CD14-positive monocyte (primary cell): ENCODE results near the gene SPIB. TPM values are rescaled to one million over a fixed set of nuclear protein-coding genes. Genes with fewer than 3 reads are reported as not detected.

ENCODE experiments used
- DNase-seq, 3 donors: peaks; one replicate each; pipeline ENCODE4 v3.0.0-alpha.2; 2011 to 2022
- H2AFZ ChIP-seq: 2 replicates; pipeline ENCODE4 v1.6.0; 2012; ENCODE audit warnings: mild to moderate bottlenecking, low read depth, low read length, inconsistent platforms; ENCODE audit not compliant: insufficient read depth, poor library complexity, severe bottlenecking
- H3K27ac ChIP-seq, 2 donors: 1 replicate in 1 of 2; 2 replicates in 1 of 2; pipeline ENCODE4 v1.5.1; 2012 to 2013; ENCODE audit warnings: low read length in 2 of 2, control low read depth in 1 of 2, inconsistent platforms in 1 of 2, low read depth in 1 of 2, mild to moderate bottlenecking in 1 of 2
- H3K27me3 ChIP-seq, 2 donors: one replicate each; pipeline versions ENCODE4 v1.6.0 to v1.6.1; 2011 to 2013; ENCODE audit warnings: low read length in 2 of 2; ENCODE audit not compliant: control insufficient read depth in 2 of 2, insufficient read depth in 2 of 2
- H3K36me3 ChIP-seq, 2 donors: replicated peaks in 1 of 2; 1 replicate in 1 of 2; 2 replicates in 1 of 2; pipeline versions ENCODE4 v1.5.1 to v1.6.1; 2012 to 2013; ENCODE audit warnings: low read length in 2 of 2, control low read depth in 1 of 2, inconsistent platforms in 1 of 2, mild to moderate bottlenecking in 1 of 2; ENCODE audit not compliant: insufficient read depth in 2 of 2, control insufficient read depth in 1 of 2
- H3K4me1 ChIP-seq, 2 donors: 1 replicate in 1 of 2; 2 replicates in 1 of 2; pipeline versions ENCODE4 v1.5.1 to v1.6.1; 2012 to 2013; ENCODE audit warnings: low read length in 2 of 2, control low read depth in 1 of 2, inconsistent platforms in 1 of 2, mild to moderate bottlenecking in 1 of 2, moderate library complexity in 1 of 2; ENCODE audit not compliant: insufficient read depth in 2 of 2, control insufficient read depth in 1 of 2
- H3K4me2 ChIP-seq: replicated peaks from 2 replicates; pipeline ENCODE3; 2012; ENCODE audit warnings: low read length, moderate library complexity, mild to moderate bottlenecking; ENCODE audit not compliant: poor library complexity, severe bottlenecking; ENCODE audit errors: extremely low read depth
- H3K4me3 ChIP-seq, 3 experiments: fragments of 200-600 bp in 1 of 3; sonication (generic) in 1 of 3; replicated peaks in 1 of 3; 1 replicate in 2 of 3; 2 replicates in 1 of 3; pipeline ENCODE4 v1.5.1; 2011 to 2013; ENCODE audit warnings: low read length in 3 of 3, mild to moderate bottlenecking in 3 of 3, control low read depth in 2 of 3, low read depth in 2 of 3, inconsistent platforms in 1 of 3, moderate library complexity in 1 of 3
- H3K79me2 ChIP-seq: 2 replicates; pipeline ENCODE4 v1.6.0; 2012; ENCODE audit warnings: mild to moderate bottlenecking, control low read depth, inconsistent platforms, low read length, moderate library complexity; ENCODE audit not compliant: insufficient read depth
- H3K9ac ChIP-seq: 2 replicates; pipeline ENCODE4 v1.6.0; 2017; ENCODE audit warnings: low read length, mild to moderate bottlenecking; ENCODE audit not compliant: insufficient read depth, poor library complexity, severe bottlenecking
- H3K9me3 ChIP-seq, 2 donors: replicated peaks in 1 of 2; 1 replicate in 1 of 2; 2 replicates in 1 of 2; pipeline versions ENCODE4 v1.5.1 to v1.6.1; 2012 to 2013; ENCODE audit warnings: low read length in 2 of 2, control low read depth in 1 of 2; ENCODE audit not compliant: control insufficient read depth in 1 of 2, insufficient read depth in 1 of 2
- H4K20me1 ChIP-seq: 2 replicates; pipeline ENCODE4 v1.6.0; 2012; ENCODE audit warnings: mild to moderate bottlenecking, low read length, control low read depth, moderate library complexity; ENCODE audit not compliant: insufficient read depth
- H3K27ac Mint-ChIP-seq, 7 donors: one replicate each; pipeline ENCODE4 v1.8.0; 2020; ENCODE audit warnings: mild to moderate bottlenecking in 7 of 7, mixed read lengths in 7 of 7, moderate library complexity in 6 of 7, inconsistent platforms in 2 of 7
- H3K27me3 Mint-ChIP-seq, 3 donors: one replicate each; pipeline ENCODE4 v1.8.0; 2021 to 2022; ENCODE audit warnings: low read depth in 3 of 3, mild to moderate bottlenecking in 3 of 3, mixed read lengths in 3 of 3, moderate library complexity in 3 of 3, inconsistent platforms in 1 of 3
- H3K36me3 Mint-ChIP-seq, 2 donors: one replicate each; pipeline ENCODE4 v1.8.0; 2020; ENCODE audit warnings: mixed read lengths in 2 of 2, inconsistent platforms in 1 of 2, mild to moderate bottlenecking in 1 of 2
- H3K4me1 Mint-ChIP-seq: one replicate; pipeline ENCODE4 v1.8.0; 2020; ENCODE audit warnings: mild to moderate bottlenecking, mixed read lengths
- H3K4me3 Mint-ChIP-seq, 2 donors: one replicate each; pipeline ENCODE4 v1.8.0; 2020; ENCODE audit warnings: mild to moderate bottlenecking in 2 of 2, mixed read lengths in 2 of 2, moderate library complexity in 1 of 2
- H3K9me3 Mint-ChIP-seq, 7 donors: one replicate each; pipeline ENCODE4 v1.8.0; 2020 to 2022; ENCODE audit warnings: mixed read lengths in 7 of 7, mild to moderate bottlenecking in 6 of 7, moderate library complexity in 6 of 7, inconsistent platforms in 2 of 7
- WGBS: methylation state at CpG from one replicate; pipeline ENCODE4 v1.1.5; 2013; ENCODE audit warnings: missing lambda C conversion rate; ENCODE audit not compliant: insufficient coverage; 5-methylcytosine and 5-hydroxymethylcytosine counted together
- intact Hi-C, 2 donors: fragments of 100-400 bp; cut with micrococcal nuclease; formaldehyde crosslinking; loops; one replicate each; pipeline versions ENCODE4 v1.15.0 to v1.15.1; 2023
- polyA plus RNA-seq, 3 donors: library from polyadenylated mRNA; depleted of rRNA in 1 of 3; unstranded in 2 of 3; stranded (reverse) in 1 of 3; fragments of 300-500 nt in 2 of 3; fragments of >200 nt in 1 of 3; fragmentation: Illumina TruSeq in 2 of 3; gene quantifications; 1 replicate in 2 of 3; 2 replicates in 1 of 3; pipeline ENCODE4 v1.2.3, GENCODE V29; 2012 to 2021
- TF ChIP-seq, protein P1 (sequence below): fragments of 200-600 bp; IDR thresholded peaks from one replicate; pipeline ENCODE4 v1.8.0; 2022; ENCODE audit warnings: antibody characterized with exemption, mild to moderate bottlenecking

SPIB gene
- polyA plus RNA-seq, 3 donors, result 0.16 to 2.3 (median 0.34) TPM

GRCh38 chr19:50427318-50427925 is 8.7 kb downstream of the SPIB start:
- H3K4me1 ChIP-seq, result peaks cover 24 to 34% of the 10 kb centered on the region in 2 donors
- no peak for DNase-seq
- H2AFZ ChIP-seq, result peak overlapping the region; percentile 25
- intact Hi-C loops, result no loop called here
- Mint-ChIP-seq H3K4me1 (peaks cover 24% of the 10 kb centered on the region), H3K27me3 (peaks cover 0 to 10% (median 6%) of the 10 kb centered on the region in 3 donors), H3K9me3 (no peaks in the 10 kb centered on the region), H3K4me3 (peak overlapping the region; percentile 64 to 69), H3K27ac (peak overlapping the region in 6 of 7 donors; percentile 65 to 93 (median 85)), H3K36me3 (no peaks in the 10 kb centered on the region)
- H3K9ac ChIP-seq, result peak overlapping the region; percentile 56
- H3K79me2 ChIP-seq, result no peaks in the 10 kb centered on the region
- H4K20me1 ChIP-seq, result no peaks in the 10 kb centered on the region
- H3K36me3 ChIP-seq, result no peaks in the 10 kb centered on the region
- WGBS, result 97% methylated on average over 16 of the region's 26 CpGs
- no peaks in the 10 kb centered on the region for H3K9me3 ChIP-seq
- peaks cover 0 to 2% of the 10 kb centered on the region in 2 donors for H3K27me3 ChIP-seq
- TF ChIP-seq, protein P1, sequence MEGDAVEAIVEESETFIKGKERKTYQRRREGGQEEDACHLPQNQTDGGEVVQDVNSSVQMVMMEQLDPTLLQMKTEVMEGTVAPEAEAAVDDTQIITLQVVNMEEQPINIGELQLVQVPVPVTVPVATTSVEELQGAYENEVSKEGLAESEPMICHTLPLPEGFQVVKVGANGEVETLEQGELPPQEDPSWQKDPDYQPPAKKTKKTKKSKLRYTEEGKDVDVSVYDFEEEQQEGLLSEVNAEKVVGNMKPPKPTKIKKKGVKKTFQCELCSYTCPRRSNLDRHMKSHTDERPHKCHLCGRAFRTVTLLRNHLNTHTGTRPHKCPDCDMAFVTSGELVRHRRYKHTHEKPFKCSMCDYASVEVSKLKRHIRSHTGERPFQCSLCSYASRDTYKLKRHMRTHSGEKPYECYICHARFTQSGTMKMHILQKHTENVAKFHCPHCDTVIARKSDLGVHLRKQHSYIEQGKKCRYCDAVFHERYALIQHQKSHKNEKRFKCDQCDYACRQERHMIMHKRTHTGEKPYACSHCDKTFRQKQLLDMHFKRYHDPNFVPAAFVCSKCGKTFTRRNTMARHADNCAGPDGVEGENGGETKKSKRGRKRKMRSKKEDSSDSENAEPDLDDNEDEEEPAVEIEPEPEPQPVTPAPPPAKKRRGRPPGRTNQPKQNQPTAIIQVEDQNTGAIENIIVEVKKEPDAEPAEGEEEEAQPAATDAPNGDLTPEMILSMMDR, result no peak
- H3K4me3 ChIP-seq, result peak overlapping the region in 2 of 3 experiments; percentile 30 to 54
- peak overlapping the region; percentile 61 for H3K4me2 ChIP-seq
- H3K27ac ChIP-seq, result peak overlapping the region; percentile 82 to 83

DNA sequence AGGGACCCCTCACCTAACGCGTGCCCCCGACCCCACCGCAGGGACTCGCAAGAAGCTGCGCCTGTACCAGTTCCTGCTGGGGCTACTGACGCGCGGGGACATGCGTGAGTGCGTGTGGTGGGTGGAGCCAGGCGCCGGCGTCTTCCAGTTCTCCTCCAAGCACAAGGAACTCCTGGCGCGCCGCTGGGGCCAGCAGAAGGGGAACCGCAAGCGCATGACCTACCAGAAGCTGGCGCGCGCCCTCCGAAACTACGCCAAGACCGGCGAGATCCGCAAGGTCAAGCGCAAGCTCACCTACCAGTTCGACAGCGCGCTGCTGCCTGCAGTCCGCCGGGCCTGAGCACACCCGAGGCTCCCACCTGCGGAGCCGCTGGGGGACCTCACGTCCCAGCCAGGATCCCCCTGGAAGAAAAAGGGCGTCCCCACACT is 9.3 kb downstream of the SPIB start:
- Mint-ChIP-seq H3K27ac (peak overlapping the region; percentile 65 to 93 (median 81)), H3K4me1 (peaks cover 29% of the 10 kb centered on the region), H3K4me3 (peak overlapping the region; percentile 64 to 69), H3K36me3 (no peaks in the 10 kb centered on the region), H3K27me3 (peaks cover 3 to 14% (median 12%) of the 10 kb centered on the region in 3 donors), H3K9me3 (no peaks in the 10 kb centered on the region)
- peak; percentile 94 to 97 (median 96) for DNase-seq
- peak overlapping the region in 2 of 3 experiments; percentile 30 to 54 for H3K4me3 ChIP-seq
- peak overlapping the region; percentile 56 for H3K9ac ChIP-seq
- peaks cover 0 to 8% of the 10 kb centered on the region in 2 donors for H3K27me3 ChIP-seq
- peaks cover 28 to 37% of the 10 kb centered on the region in 2 donors for H3K4me1 ChIP-seq
- H3K27ac ChIP-seq, result peak overlapping the region; percentile 82 to 83
- H3K9me3 ChIP-seq, result no peaks in the 10 kb centered on the region
- no peaks in the 10 kb centered on the region for H3K36me3 ChIP-seq
- TF ChIP-seq, protein P1, result no peak
- H3K4me2 ChIP-seq, result peak overlapping the region; percentile 61
- no peaks in the 10 kb centered on the region for H4K20me1 ChIP-seq
- peak overlapping the region; percentile 25 for H2AFZ ChIP-seq
- intact Hi-C loops, result no loop called here
- 1% methylated on average over 33 of the region's 38 CpGs for WGBS
- no peaks in the 10 kb centered on the region for H3K79me2 ChIP-seq
